ENCODE measurements around the gene UNC93B1. TPM values are rescaled to one million over a fixed set of nuclear protein-coding genes. Genes with fewer than 3 reads are reported as not detected.

Gene UNC93B1
- total RNA-seq, 1 experiment from 2014 or later, result 26.5 TPM

- no TSS peak for BruUV-seq (replicated peaks)
- Mint-ChIP-seq H3K4me3 (ENCODE audit: unreplicated experiment) (no peak overlapping the region), H3K27ac (ENCODE audit: unreplicated experiment) (no peak overlapping the region), H3K4me1 (ENCODE audit: low read depth, unreplicated experiment) (peaks cover 12% of the 10 kb centered on the region), H3K27me3 (ENCODE audit: insufficient read depth, unreplicated experiment) (no peaks in the 10 kb centered on the region), H3K36me3 (ENCODE audit: insufficient read depth, unreplicated experiment) (no peaks in the 10 kb centered on the region), H3K9me3 (ENCODE audit: unreplicated experiment) (no peaks in the 10 kb centered on the region)
- Histone ChIP-seq H3K4me1 (peaks cover 16% of the 10 kb centered on the region), H3K27me3 (replicated peaks; ENCODE audit: control insufficient read depth, insufficient read depth, low read length) (no peaks in the 10 kb centered on the region), H3K4me3 (ENCODE audit: low read depth, low read length) (no peak overlapping the region), H3K9me3 (no peaks in the 10 kb centered on the region), H3K36me3 (ENCODE audit: control insufficient read depth, insufficient read depth, low read length) (no peaks in the 10 kb centered on the region)
- POLR2A ChIA-PET, result interaction anchor here (0.5 kb wide), 1 partner anchor 126 kb away, joined by 3 read pairs; no protein-coding TSS in a partner anchor
- intact Hi-C loops (cut with micrococcal nuclease; ENCODE audit: unreplicated experiment), result no loop called here
- TF ChIP-seq CTCF (IDR thresholded peaks at IDR 0.05; ENCODE audit: insufficient read depth in 1 of 2, low read depth in 1 of 2, low read length in 1 of 2, severe bottlenecking in 1 of 2, unreplicated experiment in 1 of 2), result peak; percentile 42
- CTCF ChIA-PET, result interaction anchor here (1.5 kb wide), 2 partner anchors 11 to 17 kb away, joined by 3 to 4 read pairs; partner anchors contain the start of gene ALDH3B1
- peak in 1 of 2 experiments; percentile 57 for DNase-seq
Measured at GRCh38 chr11:68020575-68020974, 16.7 kb upstream of the UNC93B1 start.

- TF ChIP-seq CTCF (IDR thresholded peaks at IDR 0.05; ENCODE audit: insufficient read depth in 1 of 2, low read depth in 1 of 2, low read length in 1 of 2, severe bottlenecking in 1 of 2, unreplicated experiment in 1 of 2), result no peak
- POLR2A ChIA-PET, result no interaction called here
- CTCF ChIA-PET, result interaction anchor here (1.5 kb wide), 1 partner anchor 10 kb away, joined by 4 read pairs; the partner anchor contains the start of gene ALDH3B1
- Histone ChIP-seq H3K4me3 (ENCODE audit: low read depth, low read length) (no peak overlapping the region), H3K36me3 (ENCODE audit: control insufficient read depth, insufficient read depth, low read length) (no peaks in the 10 kb centered on the region), H3K27me3 (replicated peaks; ENCODE audit: control insufficient read depth, insufficient read depth, low read length) (no peaks in the 10 kb centered on the region), H3K9me3 (no peaks in the 10 kb centered on the region), H3K4me1 (peaks cover 16% of the 10 kb centered on the region)
- H3K27me3 Mint-ChIP-seq (ENCODE audit: insufficient read depth, unreplicated experiment), result no peaks in the 10 kb centered on the region
- no peak overlapping the region for H3K27ac Mint-ChIP-seq (ENCODE audit: unreplicated experiment)
- DNase-seq, result no peak
- H3K4me3 Mint-ChIP-seq (ENCODE audit: unreplicated experiment), result no peak overlapping the region
- H3K4me1 Mint-ChIP-seq (ENCODE audit: low read depth, unreplicated experiment), result peaks cover 12% of the 10 kb centered on the region
- no TSS peak for BruUV-seq (replicated peaks)
- intact Hi-C loops (cut with micrococcal nuclease; ENCODE audit: unreplicated experiment), result no loop called here
- H3K36me3 Mint-ChIP-seq (ENCODE audit: insufficient read depth, unreplicated experiment), result no peaks in the 10 kb centered on the region
- H3K9me3 Mint-ChIP-seq (ENCODE audit: unreplicated experiment), result no peaks in the 10 kb centered on the region
Measured at GRCh38 chr11:68019486-68019885, 15.6 kb upstream of the UNC93B1 start.

- H3K9me3 ChIP-seq, result no peaks in the 10 kb centered on the region
- no peaks in the 10 kb centered on the region for H3K27me3 ChIP-seq (replicated peaks; ENCODE audit: control insufficient read depth, insufficient read depth, low read length)
- H3K4me3 Mint-ChIP-seq (ENCODE audit: unreplicated experiment), result no peak overlapping the region
- POLR2A ChIA-PET, result no interaction called here
- H3K4me1 Mint-ChIP-seq (ENCODE audit: low read depth, unreplicated experiment), result peaks cover 12% of the 10 kb centered on the region
- H3K36me3 Mint-ChIP-seq (ENCODE audit: insufficient read depth, unreplicated experiment), result no peaks in the 10 kb centered on the region
- H3K4me1 ChIP-seq, result peaks cover 19% of the 10 kb centered on the region
- no peaks in the 10 kb centered on the region for H3K36me3 ChIP-seq (ENCODE audit: control insufficient read depth, insufficient read depth, low read length)
- intact Hi-C loops (cut with micrococcal nuclease; ENCODE audit: unreplicated experiment), result no loop called here
- DNase-seq, result no peak
- no peaks in the 10 kb centered on the region for H3K9me3 Mint-ChIP-seq (ENCODE audit: unreplicated experiment)
- CTCF ChIA-PET, result no interaction called here
- no peaks in the 10 kb centered on the region for H3K27me3 Mint-ChIP-seq (ENCODE audit: insufficient read depth, unreplicated experiment)
- no peak for TF ChIP-seq CTCF (IDR thresholded peaks at IDR 0.05; ENCODE audit: insufficient read depth in 1 of 2, low read depth in 1 of 2, low read length in 1 of 2, severe bottlenecking in 1 of 2, unreplicated experiment in 1 of 2)
- no peak overlapping the region for H3K27ac Mint-ChIP-seq (ENCODE audit: unreplicated experiment)
- H3K4me3 ChIP-seq (ENCODE audit: low read depth, low read length), result no peak overlapping the region
- BruUV-seq (replicated peaks), result no TSS peak
Measured at GRCh38 chr11:68018730-68019190, 14.9 kb upstream of the UNC93B1 start.

Measured in Caco-2 (cell line).